GM23338 (cell line): ENCODE measurements around the gene RPL3. TPM values are rescaled to one million over a fixed set of nuclear protein-coding genes. Genes with fewer than 3 reads are reported as not detected.

Experiments
- ATAC-seq: fragments of 200-7000 bp; cut with Tn5 transposase; 3 replicates; pipeline ENCODE4 v1.9.1; 2020
- DNase-seq: peaks from one replicate; pipeline ENCODE4 v3.0.0-alpha.2; 2015; ENCODE audit warnings: low spot score
- H2AFZ ChIP-seq: fragments of 200-600 bp; sonication (generic); 2 replicates; pipeline ENCODE4 v1.8.0; 2016; ENCODE audit warnings: antibody characterized with exemption, mild to moderate bottlenecking, moderate library complexity
- H3F3A ChIP-seq: fragments of 200-600 bp; sonication (generic); replicated peaks from 2 replicates; pipeline ENCODE4 v1.8.0; 2017; ENCODE audit warnings: antibody characterized with exemption, mixed run types, low read depth
- H3K27ac ChIP-seq: fragments of 200-600 bp; sonication (generic); 2 replicates; pipeline ENCODE4 v1.6.1; 2016; ENCODE audit warnings: low read depth
- H3K27me3 ChIP-seq: fragments of 200-600 bp; sonication (generic); 2 replicates; pipeline ENCODE4 v1.8.0; 2016; ENCODE audit warnings: mild to moderate bottlenecking, mixed run types, moderate library complexity; ENCODE audit not compliant: insufficient read depth
- H3K36me3 ChIP-seq: fragments of 200-600 bp; sonication (generic); 2 replicates; pipeline ENCODE4 v1.8.0; 2016; ENCODE audit warnings: mild to moderate bottlenecking; ENCODE audit not compliant: insufficient read depth
- H3K4me1 ChIP-seq: fragments of 200-600 bp; sonication (generic); 2 replicates; pipeline ENCODE4 v1.8.0; 2016; ENCODE audit warnings: mild to moderate bottlenecking, moderate library complexity; ENCODE audit not compliant: insufficient read depth
- H3K4me2 ChIP-seq: fragments of 200-600 bp; sonication (generic); 2 replicates; pipeline ENCODE4 v1.7.1; 2017; ENCODE audit warnings: mixed run types
- H3K4me3 ChIP-seq: fragments of 200-600 bp; sonication (generic); 2 replicates; pipeline ENCODE4 v1.6.1; 2016; ENCODE audit warnings: mixed run types
- H3K79me2 ChIP-seq: fragments of 200-600 bp; sonication (generic); replicated peaks from 2 replicates; pipeline ENCODE4 v1.8.0; 2017; ENCODE audit warnings: mild to moderate bottlenecking; ENCODE audit not compliant: insufficient read depth
- H3K9me2 ChIP-seq: fragments of 200-600 bp; sonication (generic); 2 replicates; pipeline ENCODE4 v1.8.0; 2017; ENCODE audit not compliant: insufficient read depth
- H4K20me1 ChIP-seq: fragments of 200-600 bp; sonication (generic); replicated peaks from 2 replicates; pipeline ENCODE4 v1.8.0; 2017; ENCODE audit warnings: mild to moderate bottlenecking; ENCODE audit not compliant: insufficient read depth
- H3K27ac Mint-ChIP-seq: 2 replicates; pipeline ENCODE4 v1.8.0; 2020; ENCODE audit warnings: inconsistent platforms, mild to moderate bottlenecking, moderate library complexity, mixed read lengths
- H3K27me3 Mint-ChIP-seq: 3 replicates; pipeline ENCODE4 v1.8.0; 2022; ENCODE audit warnings: low read depth, mild to moderate bottlenecking, moderate library complexity, mixed read lengths, inconsistent platforms; ENCODE audit not compliant: insufficient read depth, poor library complexity
- H3K36me3 Mint-ChIP-seq: 3 replicates; pipeline ENCODE4 v1.8.0; 2021; ENCODE audit warnings: low read depth, mild to moderate bottlenecking, inconsistent platforms, moderate library complexity, mixed read lengths
- H3K4me1 Mint-ChIP-seq: 3 replicates; pipeline ENCODE4 v1.8.0; 2020; ENCODE audit warnings: mild to moderate bottlenecking, inconsistent platforms, mixed read lengths
- H3K4me3 Mint-ChIP-seq: 3 replicates; pipeline ENCODE4 v1.8.0; 2021; ENCODE audit warnings: moderate library complexity, mild to moderate bottlenecking, inconsistent platforms, mixed read lengths
- H3K9me3 Mint-ChIP-seq: 3 replicates; pipeline ENCODE4 v1.8.0; 2020; ENCODE audit warnings: moderate library complexity, mild to moderate bottlenecking, inconsistent platforms, mixed read lengths
- EZH2 ChIP-seq: fragments of 200-600 bp; sonication (generic); IDR thresholded peaks from one replicate; pipeline ENCODE4 v1.8.0; 2017; ENCODE audit warnings: antibody characterized with exemption, mild to moderate bottlenecking, low read depth; ENCODE audit not compliant: unreplicated experiment
- ZNF114 ChIP-seq: fragments of 250-450 bp; sonication (Bioruptor Pico); IDR thresholded peaks from 2 replicates; pipeline ENCODE4 v1.5.0; 2020; ENCODE audit warnings: mild to moderate bottlenecking, moderate library complexity
- ZNF331 ChIP-seq: fragments of 250-450 bp; sonication (Bioruptor Pico); IDR thresholded peaks from 2 replicates; pipeline ENCODE4 v1.5.0; 2020; ENCODE audit warnings: low read depth, mild to moderate bottlenecking, moderate library complexity
- polyA plus RNA-seq: library from polyadenylated mRNA; unstranded; fragments of >200 nt; fragmentation: Nextera tagmentation; extraction: Ambion mirVana; gene quantifications from 2 replicates; pipeline ENCODE4 v1.2.1, GENCODE V29; 2016
- total RNA-seq: library from RNA; depleted of rRNA; stranded (reverse); fragments of >200 nt; shearing (Covaris generic); gene quantifications from 2 replicates; pipeline ENCODE4 v1.2.3, GENCODE V29; 2014
- TF ChIP-seq, protein P1 (sequence below), 2 experiments: fragments of 200-600 bp in 1 of 2; sonication (generic) in 1 of 2; conservative IDR thresholded peaks; 2 replicates each; pipeline versions ENCODE4 v1.5.1 to v1.6.1; 2016 to 2017; ENCODE audit warnings: antibody characterized with exemption in 2 of 2, low read depth in 2 of 2, mild to moderate bottlenecking in 2 of 2, moderate library complexity in 1 of 2

RPL3 gene
- total and polyA plus RNA-seq, 2 experiments from 2014 or later = 1,983 to 3,244 TPM

DNA sequence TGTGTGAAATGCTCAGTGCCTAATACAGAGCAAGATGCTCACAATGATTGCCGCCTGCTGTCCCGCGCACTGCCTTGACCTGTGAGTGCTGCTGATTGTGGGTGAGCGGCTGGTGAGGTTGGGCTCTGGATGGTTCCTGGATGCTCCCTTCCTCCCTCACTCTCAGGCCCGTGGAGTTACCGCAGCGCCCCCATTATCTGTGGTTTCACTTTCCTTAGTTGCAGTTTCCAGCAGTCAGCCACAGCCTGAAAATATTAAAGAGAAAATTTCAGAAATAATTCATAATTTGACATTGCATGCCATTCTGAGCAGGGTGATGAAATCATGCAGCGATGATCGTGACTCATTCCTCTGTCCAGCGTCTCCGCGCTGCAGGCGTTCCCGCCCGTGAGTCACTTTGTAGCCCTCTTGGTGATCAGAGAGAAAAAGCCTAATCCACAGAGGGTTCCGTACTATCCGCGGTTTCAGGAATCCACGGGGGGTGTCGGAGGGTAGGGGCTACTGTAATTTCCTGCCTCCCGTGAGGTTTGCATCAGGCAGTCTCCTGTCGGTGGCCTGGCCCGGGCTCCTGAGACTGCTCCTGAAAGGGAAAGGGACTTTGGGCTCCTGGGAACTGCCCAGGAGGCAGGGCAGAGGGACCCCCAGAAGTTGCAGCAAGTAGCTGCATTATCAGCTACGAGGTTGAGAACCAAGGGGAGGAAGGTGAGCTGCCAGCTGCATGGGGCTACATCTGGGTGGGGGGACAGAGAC, 10.6 kb downstream of the RPL3 start (continued):
- TF ChIP-seq, protein P1, sequence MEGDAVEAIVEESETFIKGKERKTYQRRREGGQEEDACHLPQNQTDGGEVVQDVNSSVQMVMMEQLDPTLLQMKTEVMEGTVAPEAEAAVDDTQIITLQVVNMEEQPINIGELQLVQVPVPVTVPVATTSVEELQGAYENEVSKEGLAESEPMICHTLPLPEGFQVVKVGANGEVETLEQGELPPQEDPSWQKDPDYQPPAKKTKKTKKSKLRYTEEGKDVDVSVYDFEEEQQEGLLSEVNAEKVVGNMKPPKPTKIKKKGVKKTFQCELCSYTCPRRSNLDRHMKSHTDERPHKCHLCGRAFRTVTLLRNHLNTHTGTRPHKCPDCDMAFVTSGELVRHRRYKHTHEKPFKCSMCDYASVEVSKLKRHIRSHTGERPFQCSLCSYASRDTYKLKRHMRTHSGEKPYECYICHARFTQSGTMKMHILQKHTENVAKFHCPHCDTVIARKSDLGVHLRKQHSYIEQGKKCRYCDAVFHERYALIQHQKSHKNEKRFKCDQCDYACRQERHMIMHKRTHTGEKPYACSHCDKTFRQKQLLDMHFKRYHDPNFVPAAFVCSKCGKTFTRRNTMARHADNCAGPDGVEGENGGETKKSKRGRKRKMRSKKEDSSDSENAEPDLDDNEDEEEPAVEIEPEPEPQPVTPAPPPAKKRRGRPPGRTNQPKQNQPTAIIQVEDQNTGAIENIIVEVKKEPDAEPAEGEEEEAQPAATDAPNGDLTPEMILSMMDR (conservative IDR thresholded peaks at IDR 0.05; ENCODE audit: low read depth in 2 of 2) = peak; percentile 8 to 52; a peak in 2 of 4 replicates

DNA sequence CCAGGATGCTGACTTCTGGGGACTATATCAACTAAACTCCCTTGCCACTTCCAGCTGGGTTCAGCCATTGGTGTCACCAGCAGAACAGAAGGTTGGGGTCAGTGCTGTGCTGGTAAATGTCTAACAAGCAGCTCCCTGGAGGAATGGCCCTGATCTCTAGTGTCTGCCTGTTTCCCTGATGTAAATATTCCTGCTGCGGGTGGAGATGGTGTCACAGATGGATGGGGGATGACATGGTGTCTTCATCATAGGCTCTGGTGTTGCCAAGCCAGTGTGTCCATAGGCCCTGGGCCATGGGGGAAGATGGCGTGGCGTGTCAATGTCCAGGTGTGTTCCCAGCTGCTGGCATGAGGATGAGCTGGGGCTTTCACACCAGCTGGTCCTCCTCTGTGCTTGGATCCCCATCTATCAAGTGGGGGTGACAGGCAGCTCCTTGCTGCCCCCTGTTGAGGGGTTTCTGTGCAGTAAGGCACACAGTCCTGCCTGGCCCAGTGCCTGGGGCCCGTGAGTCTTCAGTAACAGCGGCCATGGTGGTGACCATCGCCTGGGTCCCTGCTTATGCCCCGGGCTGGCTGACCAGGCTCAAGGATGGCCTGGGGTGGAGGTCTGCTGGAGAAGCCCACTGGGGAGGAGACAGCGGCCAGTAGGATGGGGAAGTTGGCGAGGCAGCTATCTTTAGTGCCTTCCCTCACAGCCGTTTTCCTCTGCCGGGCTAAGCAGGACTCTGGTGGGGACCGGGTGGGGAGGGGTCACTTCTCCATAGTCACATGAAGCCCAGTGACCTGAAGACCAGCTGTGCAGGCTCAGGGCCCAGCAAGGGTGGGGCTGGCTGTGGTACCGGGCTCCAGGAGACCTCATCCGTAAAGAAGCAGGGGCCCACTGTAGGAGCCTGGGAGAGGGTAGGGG, 12.7 kb downstream of the RPL3 start:
- Mint-ChIP-seq H3K9me3 (peaks cover 12% of the 10 kb centered on the region; the same call in 2 of the 3 replicates), H3K27ac (no peak overlapping the region), H3K4me1 (peaks cover 27% of the 10 kb centered on the region), H3K27me3 (peaks cover 29% of the 10 kb centered on the region), H3K36me3 (peaks cover 7% of the 10 kb centered on the region; the same call in 2 of the 3 replicates), H3K4me3 (no peak overlapping the region)
- H2AFZ ChIP-seq = no peak overlapping the region
- H3K4me3 ChIP-seq = no peak overlapping the region
- ATAC-seq = peak; percentile 5
- no peak overlapping the region for H3K27ac ChIP-seq
- H3K4me1 ChIP-seq = peaks cover 20% of the 10 kb centered on the region; the same call in 1 of the 2 replicates
- H3K27me3 ChIP-seq = no peaks in the 10 kb centered on the region
- H3F3A ChIP-seq = peaks cover 32% of the 10 kb centered on the region
- H3K36me3 ChIP-seq = no peaks in the 10 kb centered on the region; the same call in 1 of the 2 replicates
- H3K4me2 ChIP-seq = no peak overlapping the region
- TF ChIP-seq ZNF114 (CRISPR knock-in tag) = no peak
- no peak for TF ChIP-seq EZH2
- no peak for TF ChIP-seq ZNF331 (CRISPR knock-in tag)
- TF ChIP-seq, protein P1 (conservative IDR thresholded peaks at IDR 0.05; ENCODE audit: low read depth in 2 of 2) = peak; percentile 60 to 90
- peak; percentile 83 for DNase-seq
- no peaks in the 10 kb centered on the region for H3K9me2 ChIP-seq
- no peaks in the 10 kb centered on the region for H3K79me2 ChIP-seq
- no peaks in the 10 kb centered on the region for H4K20me1 ChIP-seq
